MM.1S (cell line): ENCODE data around the gene TAB2.
"Not testable (repeated sequence)": the region's sequence is repeated elsewhere in the genome, so short reads cannot be mapped to it uniquely, and the experiment has no call there.

Experiments
- DNase-seq: peaks from one replicate; pipeline ENCODE4 v3.0.0-alpha.2; 2015
- H2AFZ ChIP-seq: fragments of 300-600 bp; sonication (generic); 2 replicates; pipeline ENCODE4 v1.6.0; 2016; ENCODE audit warnings: antibody characterized with exemption, low read length
- H3F3A ChIP-seq: fragments of 300-600 bp; sonication (generic); 2 replicates; pipeline ENCODE4 v1.6.1; 2016; ENCODE audit warnings: mild to moderate bottlenecking, antibody characterized with exemption, low read length, moderate library complexity, mixed read lengths; ENCODE audit not compliant: insufficient read depth
- H3K27ac ChIP-seq: fragments of 300-600 bp; sonication (generic); 2 replicates; pipeline ENCODE4 v1.5.1; 2016; ENCODE audit warnings: mild to moderate bottlenecking, low read length
- H3K27me3 ChIP-seq: fragments of 300-600 bp; sonication (generic); replicated peaks from 2 replicates; pipeline ENCODE4 v1.6.0; 2016; ENCODE audit warnings: low read length; ENCODE audit not compliant: insufficient read depth
- H3K36me3 ChIP-seq: fragments of 300-600 bp; sonication (generic); replicated peaks from 2 replicates; pipeline ENCODE4 v1.6.1; 2016; ENCODE audit warnings: mild to moderate bottlenecking, low read length, mixed read lengths; ENCODE audit not compliant: insufficient read depth
- H3K4me1 ChIP-seq: fragments of 300-600 bp; sonication (generic); 2 replicates; pipeline ENCODE4 v1.6.1; 2016; ENCODE audit warnings: low read length, mixed read lengths
- H3K4me2 ChIP-seq: fragments of 300-600 bp; sonication (generic); 2 replicates; pipeline ENCODE4 v1.6.0; 2016; ENCODE audit warnings: low read depth, low read length
- H3K4me3 ChIP-seq: fragments of 300-600 bp; sonication (generic); 2 replicates; pipeline ENCODE4 v1.5.1; 2016; ENCODE audit warnings: low read length, mixed read lengths
- H3K79me2 ChIP-seq: fragments of 300-600 bp; sonication (generic); 2 replicates; pipeline ENCODE4 v1.6.1; 2016; ENCODE audit warnings: mixed run types, low read length, mixed read lengths
- H3K9ac ChIP-seq: fragments of 300-600 bp; sonication (generic); 2 replicates; pipeline ENCODE4 v1.6.1; 2016; ENCODE audit warnings: low read length, mixed read lengths
- H3K9me2 ChIP-seq: fragments of 300-600 bp; sonication (generic); replicated peaks from 2 replicates; pipeline ENCODE4 v1.6.1; 2016; ENCODE audit warnings: mild to moderate bottlenecking, low read length, mixed read lengths; ENCODE audit not compliant: insufficient read depth
- H3K9me3 ChIP-seq: fragments of 300-600 bp; sonication (generic); replicated peaks from 2 replicates; pipeline ENCODE4 v1.6.1; 2016; ENCODE audit warnings: mild to moderate bottlenecking, low read length, mixed read lengths; ENCODE audit not compliant: insufficient read depth
- H4K20me1 ChIP-seq: fragments of 300-600 bp; sonication (generic); 2 replicates; pipeline ENCODE4 v1.6.1; 2016; ENCODE audit warnings: mild to moderate bottlenecking, low read length, moderate library complexity, mixed read lengths; ENCODE audit not compliant: insufficient read depth
- CTCF ChIP-seq: fragments of 300-600 bp; sonication (generic); IDR thresholded peaks from 2 replicates; pipeline ENCODE4 v1.5.1; 2016; ENCODE audit warnings: antibody characterized with exemption, low read length, mixed read lengths
- EZH2 ChIP-seq: fragments of 300-600 bp; sonication (generic); optimal IDR thresholded peaks from 2 replicates; pipeline ENCODE3; 2017; ENCODE audit warnings: low read depth, mild to moderate bottlenecking, antibody characterized with exemption, low read length, mixed read lengths
- EZH2phosphoT487 ChIP-seq: fragments of 300-600 bp; sonication (generic); IDR thresholded peaks from 2 replicates; pipeline ENCODE4 v1.6.1; 2018; ENCODE audit warnings: antibody characterized with exemption, low read length

TAB2 gene

GRCh38 chr6:149343501-149343900 lies 26.0 kb downstream of the TAB2 start:
- Histone ChIP-seq H3K4me1 (no peaks in the 10 kb centered on the region), H3K27ac (no peak overlapping the region), H3K4me3 (no peak overlapping the region), H3K9me3 (no peaks in the 10 kb centered on the region), H3K27me3 (no peaks in the 10 kb centered on the region), H3K9ac (no peak overlapping the region), H3K79me2 (peaks cover 67% of the 10 kb centered on the region), H3F3A (no peaks in the 10 kb centered on the region), H2AFZ (no peak overlapping the region), H3K4me2 (no peak overlapping the region), H4K20me1 (no peaks in the 10 kb centered on the region; the same call in 1 of the 2 replicates), H3K36me3 (no peaks in the 10 kb centered on the region), H3K9me2 (no peaks in the 10 kb centered on the region)
- DNase-seq = no peak
- TF ChIP-seq EZH2 (no peak), CTCF (no peak), EZH2phosphoT487 (no peak)

- Histone ChIP-seq H3K79me2 (peaks cover 53% of the 10 kb centered on the region), H3K4me2 (no peak overlapping the region), H3K9ac (no peak overlapping the region), H3K4me3 (no peak overlapping the region), H3K27ac (no peak overlapping the region), H3F3A (no peaks in the 10 kb centered on the region), H4K20me1 (no peaks in the 10 kb centered on the region; the same call in 1 of the 2 replicates), H3K36me3 (no peaks in the 10 kb centered on the region), H3K4me1 (no peaks in the 10 kb centered on the region), H3K9me3 (no peaks in the 10 kb centered on the region), H3K9me2 (no peaks in the 10 kb centered on the region), H2AFZ (no peak overlapping the region), H3K27me3 (no peaks in the 10 kb centered on the region)
- TF ChIP-seq EZH2 = no peak
- no peak for TF ChIP-seq CTCF
- no peak for TF ChIP-seq EZH2phosphoT487
- no peak for DNase-seq
Measured at GRCh38 chr6:149346078-149346477, 28.6 kb downstream of the TAB2 start.

GRCh38 chr6:149347067-149347466 lies 29.6 kb downstream of the TAB2 start:
- H3K4me1 ChIP-seq = no peaks in the 10 kb centered on the region
- peaks cover 51% of the 10 kb centered on the region for H3K79me2 ChIP-seq
- H3K27ac ChIP-seq = no peak overlapping the region
- no peak for TF ChIP-seq CTCF
- no peak for TF ChIP-seq EZH2phosphoT487
- TF ChIP-seq EZH2 = no peak
- no peak overlapping the region for H3K4me2 ChIP-seq
- no peak overlapping the region for H3K9ac ChIP-seq
- H3K9me3 ChIP-seq = no peaks in the 10 kb centered on the region
- H3K4me3 ChIP-seq = no peak overlapping the region
- H3F3A ChIP-seq = no peaks in the 10 kb centered on the region
- no peaks in the 10 kb centered on the region for H3K9me2 ChIP-seq
- DNase-seq = no peak
- H3K27me3 ChIP-seq = no peaks in the 10 kb centered on the region
- no peak overlapping the region for H2AFZ ChIP-seq
- no peaks in the 10 kb centered on the region for H4K20me1 ChIP-seq
- H3K36me3 ChIP-seq = no peaks in the 10 kb centered on the region

- not testable (repeated sequence) for DNase-seq, H3K4me3 ChIP-seq, H3F3A ChIP-seq, H3K36me3 ChIP-seq, H3K4me2 ChIP-seq, H3K9ac ChIP-seq, H3K9me2 ChIP-seq, H2AFZ ChIP-seq, H3K27me3 ChIP-seq, H4K20me1 ChIP-seq, H3K27ac ChIP-seq, H3K9me3 ChIP-seq, H3K4me1 ChIP-seq
- H3K79me2 ChIP-seq = peaks cover 49% of the 10 kb centered on the region
Measured at GRCh38 chr6:149349279-149349678, 31.8 kb downstream of the TAB2 start.
